Measurements from ENCODE around the gene DDX21.
"Not testable (repeated sequence)": the region's sequence is repeated elsewhere in the genome, so short reads cannot be mapped to it uniquely, and the experiment has no call there.

Gene DDX21

DNA sequence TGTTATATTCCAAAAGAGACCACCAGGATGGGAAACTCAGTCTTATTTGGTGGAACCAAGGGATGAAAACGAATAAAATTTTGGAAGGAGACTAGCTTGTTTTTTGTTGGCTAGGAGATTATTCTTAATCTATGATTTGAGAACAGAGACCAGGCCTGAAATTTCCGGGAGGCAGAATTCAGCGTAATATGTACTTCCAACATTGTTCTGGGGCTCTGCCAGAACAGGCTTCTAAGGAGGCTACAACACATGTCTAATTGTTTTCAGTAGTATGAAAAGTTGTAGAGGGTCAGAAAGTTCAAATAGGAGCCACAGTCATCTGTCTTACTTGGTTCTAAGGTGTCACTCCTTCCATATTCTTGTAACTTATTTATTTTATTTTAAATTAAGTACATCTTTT, 1.7 kb downstream of the DDX21 start:
- H3K4me1 ChIP-seq (ENCODE audit: control extremely low read depth in 1 of 4, control insufficient read depth in 4 of 4, insufficient read depth in 4 of 4, low read length in 3 of 4) = peaks cover 9 to 30% (median 20%) of the 10 kb centered on the region in 4 experiments
- peak overlapping the region in 6 of 7 experiments; percentile 55 to 99 (median 94) for H3K4me3 ChIP-seq (ENCODE audit: control insufficient read depth in 1 of 7, extremely low read depth in 1 of 7, insufficient read depth in 4 of 7, low read depth in 2 of 7, low read length in 6 of 7)
- CTCF ChIA-PET = interaction anchor here (1.2 kb wide), 1 partner anchor 11 kb away, joined by 4 read pairs; no protein-coding TSS in a partner anchor
- H3K36me3 ChIP-seq (ENCODE audit: control insufficient read depth in 4 of 4, insufficient read depth in 4 of 4, low read length in 3 of 4) = peaks cover 11 to 42% (median 21%) of the 10 kb centered on the region in 4 experiments
- WGBS (ENCODE audit: insufficient coverage) = 86% methylated on average over 2 of the region's 3 CpGs
- DNase-seq = no peak
- no peaks in the 10 kb centered on the region for H3K9me3 ChIP-seq (ENCODE audit: control extremely low read depth in 1 of 5, control insufficient read depth in 4 of 5, insufficient read depth in 2 of 5, low read depth in 1 of 5, low read length in 4 of 5)
- POLR2A ChIA-PET = interaction anchor here (0.7 kb wide), 1 partner anchor 12 kb away, joined by 3 read pairs; no protein-coding TSS in a partner anchor
- H3K27me3 ChIP-seq (replicated peaks in 2 of 5; ENCODE audit: control insufficient read depth in 4 of 5, insufficient read depth in 5 of 5, low read length in 4 of 5) = no peaks in the 10 kb centered on the region
- peak overlapping the region in 1 of 2 experiments; percentile 94 for H3K27ac ChIP-seq (ENCODE audit: insufficient read depth in 1 of 2, low read depth in 1 of 2, low read length in 2 of 2, poor library complexity in 1 of 2, severe bottlenecking in 2 of 2)

DNA sequence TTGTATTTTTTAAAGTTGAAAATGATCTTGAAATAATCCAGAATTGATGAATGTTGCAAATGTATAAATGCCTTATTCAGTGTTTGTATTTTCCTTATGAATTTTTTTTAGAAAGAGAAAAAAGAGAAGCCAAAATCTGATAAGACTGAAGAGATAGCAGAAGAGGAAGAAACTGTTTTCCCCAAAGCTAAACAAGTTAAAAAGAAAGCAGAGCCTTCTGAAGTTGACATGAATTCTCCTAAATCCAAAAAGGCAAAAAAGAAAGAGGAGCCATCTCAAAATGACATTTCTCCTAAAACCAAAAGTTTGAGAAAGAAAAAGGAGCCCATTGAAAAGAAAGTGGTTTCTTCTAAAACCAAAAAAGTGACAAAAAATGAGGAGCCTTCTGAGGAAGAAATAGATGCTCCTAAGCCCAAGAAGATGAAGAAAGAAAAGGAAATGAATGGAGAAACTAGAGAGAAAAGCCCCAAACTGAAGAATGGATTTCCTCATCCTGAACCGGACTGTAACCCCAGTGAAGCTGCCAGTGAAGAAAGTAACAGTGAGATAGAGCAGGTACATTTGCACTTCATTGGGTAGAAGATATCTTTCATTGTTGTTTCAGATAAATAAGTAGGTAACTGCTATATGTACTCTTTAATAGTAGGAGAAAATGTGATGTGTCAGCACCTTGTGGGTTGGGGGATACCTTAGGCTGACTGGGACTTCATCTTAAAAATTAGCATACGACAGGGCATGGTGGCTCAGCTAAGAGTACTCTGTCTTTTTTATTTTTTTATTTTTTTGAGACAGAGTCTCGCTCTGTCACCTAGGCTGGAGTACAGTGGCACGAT, 3.9 kb downstream of the DDX21 start:
- H3K4me3 ChIP-seq (ENCODE audit: control insufficient read depth in 1 of 7, extremely low read depth in 1 of 7, insufficient read depth in 4 of 7, low read depth in 2 of 7, low read length in 6 of 7) = no peak overlapping the region
- peak overlapping the region in 1 of 2 experiments; percentile 32 for H3K27ac ChIP-seq (ENCODE audit: insufficient read depth in 1 of 2, low read depth in 1 of 2, low read length in 2 of 2, poor library complexity in 1 of 2, severe bottlenecking in 2 of 2)
- H3K9me3 ChIP-seq (ENCODE audit: control extremely low read depth in 1 of 5, control insufficient read depth in 4 of 5, insufficient read depth in 2 of 5, low read depth in 1 of 5, low read length in 4 of 5) = no peaks in the 10 kb centered on the region
- no peaks in the 10 kb centered on the region for H3K27me3 ChIP-seq (replicated peaks in 2 of 5; ENCODE audit: control insufficient read depth in 4 of 5, insufficient read depth in 5 of 5, low read length in 4 of 5)
- CTCF ChIA-PET = interaction anchor here (0.6 to 1.5 kb wide), 2 partner anchors 42 to 444 kb away, joined by 3 read pairs; no protein-coding TSS in a partner anchor
- H3K36me3 ChIP-seq (ENCODE audit: control insufficient read depth in 4 of 4, insufficient read depth in 4 of 4, low read length in 3 of 4) = peaks cover 20 to 59% (median 34%) of the 10 kb centered on the region in 4 experiments
- H3K4me1 ChIP-seq (ENCODE audit: control extremely low read depth in 1 of 4, control insufficient read depth in 4 of 4, insufficient read depth in 4 of 4, low read length in 3 of 4) = peaks cover 9 to 28% (median 18%) of the 10 kb centered on the region in 4 experiments
- WGBS (ENCODE audit: insufficient coverage) = 97% methylated on average over 2 of the region's 4 CpGs
- POLR2A ChIA-PET = no interaction called here
- DNase-seq = no peak

DNA sequence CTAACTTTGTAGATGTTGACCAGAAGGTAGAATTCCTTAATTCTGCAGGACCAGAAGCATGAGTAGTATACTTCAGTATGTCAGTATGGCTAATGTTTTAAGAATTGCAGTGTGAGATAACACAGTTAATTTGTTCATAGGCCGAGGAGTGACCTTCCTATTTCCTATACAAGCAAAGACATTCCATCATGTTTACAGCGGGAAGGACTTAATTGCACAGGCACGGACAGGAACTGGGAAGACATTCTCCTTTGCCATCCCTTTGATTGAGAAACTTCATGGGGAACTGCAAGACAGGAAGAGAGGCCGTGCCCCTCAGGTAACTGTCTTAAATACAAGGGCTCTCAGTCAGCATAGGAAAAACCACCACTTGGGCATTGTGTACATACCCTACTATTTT, 7.2 kb downstream of the DDX21 start:
- peak overlapping the region in 1 of 2 experiments; percentile 4 for H3K27ac ChIP-seq (ENCODE audit: insufficient read depth in 1 of 2, low read depth in 1 of 2, low read length in 2 of 2, poor library complexity in 1 of 2, severe bottlenecking in 2 of 2)
- H3K4me3 ChIP-seq (ENCODE audit: control insufficient read depth in 1 of 7, extremely low read depth in 1 of 7, insufficient read depth in 4 of 7, low read depth in 2 of 7, low read length in 6 of 7) = no peak overlapping the region
- DNase-seq = no peak
- H3K9me3 ChIP-seq (ENCODE audit: control extremely low read depth in 1 of 5, control insufficient read depth in 4 of 5, insufficient read depth in 2 of 5, low read depth in 1 of 5, low read length in 4 of 5) = no peaks in the 10 kb centered on the region
- POLR2A ChIA-PET = no interaction called here
- no peaks in the 10 kb centered on the region for H3K27me3 ChIP-seq (replicated peaks in 2 of 5; ENCODE audit: control insufficient read depth in 4 of 5, insufficient read depth in 5 of 5, low read length in 4 of 5)
- peaks cover 31 to 82% (median 57%) of the 10 kb centered on the region in 4 experiments for H3K36me3 ChIP-seq (ENCODE audit: control insufficient read depth in 4 of 4, insufficient read depth in 4 of 4, low read length in 3 of 4)
- H3K4me1 ChIP-seq (ENCODE audit: control extremely low read depth in 1 of 4, control insufficient read depth in 4 of 4, insufficient read depth in 4 of 4, low read length in 3 of 4) = peaks cover 0 to 12% (median 3%) of the 10 kb centered on the region in 4 experiments
- CTCF ChIA-PET = no interaction called here
- WGBS (ENCODE audit: insufficient coverage) = 100% methylated on average over 2 of the region's 4 CpGs

DNA sequence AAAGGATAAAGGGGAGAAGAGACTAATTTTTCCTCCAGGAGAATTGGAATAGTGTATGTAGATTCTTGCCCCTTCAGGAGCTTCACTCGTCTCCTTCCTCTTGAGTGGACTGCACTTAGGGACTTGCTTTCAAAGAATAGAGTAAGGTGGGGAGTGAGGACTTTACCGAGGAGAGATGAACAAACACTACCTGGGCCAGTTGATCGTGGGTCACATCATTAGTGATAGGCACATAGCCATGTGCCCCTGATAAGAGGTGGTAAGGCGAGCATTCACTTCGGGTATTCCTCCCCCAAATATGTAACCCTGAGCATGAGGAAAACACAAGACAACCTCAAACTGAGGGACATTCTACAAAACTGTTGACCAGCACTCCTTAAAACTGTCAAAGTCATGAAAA, 18.0 kb downstream of the DDX21 start:
- WGBS (ENCODE audit: insufficient coverage) = no CpG with 5 or more reads among the region's 5 CpGs
- Histone ChIP-seq H3K9me3 (ENCODE audit: control extremely low read depth in 1 of 5, control insufficient read depth in 4 of 5, insufficient read depth in 2 of 5, low read depth in 1 of 5, low read length in 4 of 5) (no peaks in the 10 kb centered on the region), H3K27me3 (replicated peaks in 2 of 5; ENCODE audit: control insufficient read depth in 4 of 5, insufficient read depth in 5 of 5, low read length in 4 of 5) (no peaks in the 10 kb centered on the region), H3K4me1 (ENCODE audit: control extremely low read depth in 1 of 4, control insufficient read depth in 4 of 4, insufficient read depth in 4 of 4, low read length in 3 of 4) (no peaks in the 10 kb centered on the region), H3K36me3 (ENCODE audit: control insufficient read depth in 4 of 4, insufficient read depth in 4 of 4, low read length in 3 of 4) (peaks cover 44 to 94% (median 72%) of the 10 kb centered on the region in 4 experiments), H3K27ac (ENCODE audit: insufficient read depth in 1 of 2, low read depth in 1 of 2, low read length in 2 of 2, poor library complexity in 1 of 2, severe bottlenecking in 2 of 2) (no peak overlapping the region), H3K4me3 (ENCODE audit: control insufficient read depth in 1 of 7, extremely low read depth in 1 of 7, insufficient read depth in 4 of 7, low read depth in 2 of 7, low read length in 6 of 7) (no peak overlapping the region)
- ChIA-PET POLR2A (no interaction called here), CTCF (interaction anchor here (1.5 kb wide), 1 partner anchor 9 kb away, joined by 5 read pairs; no protein-coding TSS in a partner anchor)
- DNase-seq = no peak

DNA sequence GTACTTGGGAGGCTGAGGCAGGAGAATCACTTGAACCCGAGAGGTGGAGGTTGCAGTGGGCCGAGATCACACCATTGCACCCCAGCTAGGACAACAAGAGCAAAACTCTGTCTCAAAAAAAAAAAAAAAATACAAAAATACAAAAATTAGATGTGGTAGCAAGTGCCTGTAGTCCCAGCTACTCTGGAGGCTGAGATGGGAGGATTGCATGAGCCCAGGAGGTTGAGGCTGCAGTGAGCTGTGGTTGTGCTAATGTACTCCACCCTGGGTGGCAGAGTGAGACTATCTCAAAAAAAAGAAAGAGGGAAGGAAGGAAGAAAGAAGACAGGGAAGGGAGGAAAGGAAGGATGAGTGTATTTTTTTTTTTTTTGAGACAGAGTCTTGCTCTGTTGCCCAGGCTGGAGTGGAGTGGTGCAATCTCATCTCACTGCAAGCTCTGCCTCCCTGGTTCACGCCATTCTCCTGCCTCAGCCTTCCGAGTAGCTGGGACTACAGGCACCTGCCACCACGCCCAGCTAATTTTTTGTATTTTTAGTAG, 20.0 kb downstream of the DDX21 start:
- CTCF ChIA-PET, POLR2A ChIA-PET: not testable (repeated sequence)

DNA sequence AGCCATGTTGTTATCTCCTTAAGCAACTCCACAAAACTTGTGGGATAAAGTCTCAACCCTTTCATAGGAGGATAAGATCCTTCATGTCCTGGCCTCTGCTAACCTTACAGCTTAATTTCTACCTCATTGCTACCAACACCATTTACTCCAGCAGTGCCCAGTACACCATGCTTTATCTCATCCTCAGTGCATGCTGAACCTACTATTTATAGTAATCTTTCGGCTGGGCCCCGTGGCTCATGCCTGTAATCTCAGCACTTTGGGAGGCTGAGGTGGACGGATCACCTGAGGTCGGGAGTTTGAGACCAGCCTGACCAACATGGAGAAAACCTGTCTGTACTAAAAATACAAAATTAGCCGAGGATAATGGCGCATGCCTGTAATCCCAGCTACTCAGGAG, 23.8 kb downstream of the DDX21 start:
- H3K4me3 ChIP-seq (ENCODE audit: control insufficient read depth in 1 of 7, extremely low read depth in 1 of 7, insufficient read depth in 4 of 7, low read depth in 2 of 7, low read length in 6 of 7); H3K27ac ChIP-seq (ENCODE audit: insufficient read depth in 1 of 2, low read depth in 1 of 2, low read length in 2 of 2, poor library complexity in 1 of 2, severe bottlenecking in 2 of 2); H3K9me3 ChIP-seq (ENCODE audit: control extremely low read depth in 1 of 5, control insufficient read depth in 4 of 5, insufficient read depth in 2 of 5, low read depth in 1 of 5, low read length in 4 of 5); H3K4me1 ChIP-seq (ENCODE audit: control extremely low read depth in 1 of 4, control insufficient read depth in 4 of 4, insufficient read depth in 4 of 4, low read length in 3 of 4); H3K27me3 ChIP-seq (replicated peaks in 2 of 5; ENCODE audit: control insufficient read depth in 4 of 5, insufficient read depth in 5 of 5, low read length in 4 of 5); POLR2A ChIA-PET; DNase-seq: not testable (repeated sequence)
- peaks cover 33 to 94% (median 68%) of the 10 kb centered on the region in 4 experiments for H3K36me3 ChIP-seq (ENCODE audit: control insufficient read depth in 4 of 4, insufficient read depth in 4 of 4, low read length in 3 of 4)
- CTCF ChIA-PET = interaction anchor here (1.5 to 2.7 kb wide), 3 partner anchors 8 to 10 kb away, joined by 5 to 9 read pairs (median 6); no protein-coding TSS in a partner anchor
- 100% methylated on average over 4 of the region's 6 CpGs for WGBS (ENCODE audit: insufficient coverage)

More for the DNA sequence above, 20.0 kb downstream of the DDX21 start:
- not testable (repeated sequence) for H3K27ac ChIP-seq (ENCODE audit: insufficient read depth in 1 of 2, low read depth in 1 of 2, low read length in 2 of 2, poor library complexity in 1 of 2, severe bottlenecking in 2 of 2); H3K4me3 ChIP-seq (ENCODE audit: control insufficient read depth in 1 of 7, extremely low read depth in 1 of 7, insufficient read depth in 4 of 7, low read depth in 2 of 7, low read length in 6 of 7); H3K4me1 ChIP-seq (ENCODE audit: control extremely low read depth in 1 of 4, control insufficient read depth in 4 of 4, insufficient read depth in 4 of 4, low read length in 3 of 4); DNase-seq; H3K9me3 ChIP-seq (ENCODE audit: control extremely low read depth in 1 of 5, control insufficient read depth in 4 of 5, insufficient read depth in 2 of 5, low read depth in 1 of 5, low read length in 4 of 5); H3K27me3 ChIP-seq (replicated peaks in 2 of 5; ENCODE audit: control insufficient read depth in 4 of 5, insufficient read depth in 5 of 5, low read length in 4 of 5)
- peaks cover 48 to 95% (median 72%) of the 10 kb centered on the region in 4 experiments for H3K36me3 ChIP-seq (ENCODE audit: control insufficient read depth in 4 of 4, insufficient read depth in 4 of 4, low read length in 3 of 4)
- no CpG with 5 or more reads among the region's 5 CpGs for WGBS (ENCODE audit: insufficient coverage)

DNA sequence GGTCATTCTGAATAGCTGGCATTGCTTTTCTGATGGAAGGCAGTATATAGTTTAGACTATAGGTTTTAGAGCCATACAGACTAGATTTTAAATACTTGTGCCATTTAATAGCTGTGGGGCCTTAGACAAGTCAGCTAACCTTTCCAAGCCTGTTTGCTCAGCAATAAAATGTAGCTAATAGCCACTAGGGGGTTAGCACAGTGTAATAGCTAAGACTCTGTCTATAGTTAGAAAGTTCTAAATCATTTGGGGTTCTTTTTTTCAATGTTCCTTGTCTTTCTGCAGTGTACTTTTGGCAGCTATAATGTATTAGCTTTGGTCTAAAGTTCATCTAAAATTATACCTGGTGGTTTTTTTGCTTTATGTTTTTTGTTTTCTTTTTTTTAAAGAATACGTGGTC, 25.1 kb downstream of the DDX21 start:
- Histone ChIP-seq H3K4me3 (ENCODE audit: control insufficient read depth in 1 of 7, extremely low read depth in 1 of 7, insufficient read depth in 4 of 7, low read depth in 2 of 7, low read length in 6 of 7) (no peak overlapping the region), H3K9me3 (ENCODE audit: control extremely low read depth in 1 of 5, control insufficient read depth in 4 of 5, insufficient read depth in 2 of 5, low read depth in 1 of 5, low read length in 4 of 5) (no peaks in the 10 kb centered on the region), H3K27me3 (replicated peaks in 2 of 5; ENCODE audit: control insufficient read depth in 4 of 5, insufficient read depth in 5 of 5, low read length in 4 of 5) (no peaks in the 10 kb centered on the region), H3K27ac (ENCODE audit: insufficient read depth in 1 of 2, low read depth in 1 of 2, low read length in 2 of 2, poor library complexity in 1 of 2, severe bottlenecking in 2 of 2) (no peak overlapping the region), H3K36me3 (ENCODE audit: control insufficient read depth in 4 of 4, insufficient read depth in 4 of 4, low read length in 3 of 4) (peaks cover 28 to 87% (median 64%) of the 10 kb centered on the region in 4 experiments), H3K4me1 (ENCODE audit: control extremely low read depth in 1 of 4, control insufficient read depth in 4 of 4, insufficient read depth in 4 of 4, low read length in 3 of 4) (no peaks in the 10 kb centered on the region)
- no CpG with 5 or more reads among the region's 1 CpG for WGBS (ENCODE audit: insufficient coverage)
- peak in 2 of 3 donors; percentile 59 to 60 for DNase-seq
- CTCF ChIA-PET = interaction anchor here (1.0 to 2.7 kb wide), 6 partner anchors 9 to 174 kb away, joined by 3 to 9 read pairs (median 6); no protein-coding TSS in a partner anchor
- POLR2A ChIA-PET = no interaction called here

All from common myeloid progenitor, CD34-positive (primary cell).